GM19023 (cell line): ENCODE measurements around the gene PSMD2.
"Not testable (repeated sequence)": the region's sequence is repeated elsewhere in the genome, so short reads cannot be mapped to it uniquely, and the experiment has no call there.

Source experiments
- ATAC-seq: cut with Tn5 transposase; IDR thresholded peaks from one replicate; pipeline ENCODE4 v1.9.1; 2021; ENCODE audit warnings: mild to moderate bottlenecking, moderate library complexity; ENCODE audit not compliant: unreplicated experiment

The PSMD2 gene

DNA sequence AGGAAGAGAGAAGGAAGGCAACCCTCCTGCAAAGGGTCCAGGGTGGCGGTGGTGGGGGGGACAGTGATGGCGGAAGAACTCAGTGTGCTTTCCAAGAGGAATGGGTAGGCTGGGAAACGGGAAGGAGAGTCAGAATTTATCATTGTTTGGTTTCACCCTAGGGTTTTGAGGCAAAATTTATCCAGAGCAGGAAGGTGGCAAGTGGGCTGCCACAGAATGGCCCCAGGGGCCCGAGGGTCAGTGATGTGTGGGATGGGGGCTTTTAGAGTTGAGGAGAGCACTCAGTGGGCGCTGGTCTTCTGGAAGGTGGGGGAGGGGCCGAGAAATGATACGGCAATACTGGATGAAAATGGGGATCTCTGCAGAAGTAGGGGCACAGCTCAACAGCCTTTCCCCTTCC is 38.9 kb downstream of the PSMD2 start:
- ATAC-seq: no peak

DNA sequence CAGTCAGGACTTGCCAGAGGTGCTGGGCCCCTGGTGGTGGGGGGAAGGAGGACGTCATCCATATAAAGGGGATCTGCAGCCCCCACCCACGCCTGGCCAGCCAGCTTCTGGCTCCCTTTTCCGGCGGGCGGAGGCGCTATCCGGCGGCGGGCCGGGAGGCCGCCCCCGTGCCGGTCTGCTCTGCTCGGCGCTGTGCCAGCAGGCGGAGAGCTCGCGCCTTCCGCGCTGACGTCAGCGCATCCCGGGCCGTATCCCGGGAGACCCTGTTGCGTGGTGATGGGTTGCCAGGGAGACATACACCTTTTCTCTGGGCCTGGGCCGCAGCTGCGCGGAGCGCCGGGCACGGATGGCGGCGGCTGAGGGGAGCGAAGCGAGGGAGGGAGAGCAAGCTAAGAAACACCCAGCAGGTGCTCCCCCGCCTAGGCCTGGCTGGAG is 39.5 kb downstream of the PSMD2 start:
- no peak for ATAC-seq

DNA sequence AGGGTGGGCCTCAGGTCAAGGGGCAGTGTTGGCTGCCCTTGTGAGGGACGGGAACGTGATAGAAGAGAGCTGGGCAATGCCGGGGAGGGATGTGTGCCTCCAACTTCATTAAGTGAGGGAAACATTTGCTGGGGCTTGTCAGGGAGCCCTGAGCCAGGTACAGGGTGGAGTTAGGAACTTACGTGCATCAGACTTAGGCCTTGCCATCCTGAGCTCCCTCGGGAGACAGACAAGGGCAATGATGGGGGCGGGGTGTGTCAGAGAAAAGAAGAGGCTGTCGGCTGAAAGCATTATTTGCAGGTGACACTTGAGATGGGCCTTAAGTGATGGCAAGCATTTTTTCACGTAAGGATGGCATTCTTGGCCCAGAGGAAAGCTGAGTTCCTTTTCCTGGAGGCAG is 40.0 kb downstream of the PSMD2 start:
- no peak for ATAC-seq

DNA sequence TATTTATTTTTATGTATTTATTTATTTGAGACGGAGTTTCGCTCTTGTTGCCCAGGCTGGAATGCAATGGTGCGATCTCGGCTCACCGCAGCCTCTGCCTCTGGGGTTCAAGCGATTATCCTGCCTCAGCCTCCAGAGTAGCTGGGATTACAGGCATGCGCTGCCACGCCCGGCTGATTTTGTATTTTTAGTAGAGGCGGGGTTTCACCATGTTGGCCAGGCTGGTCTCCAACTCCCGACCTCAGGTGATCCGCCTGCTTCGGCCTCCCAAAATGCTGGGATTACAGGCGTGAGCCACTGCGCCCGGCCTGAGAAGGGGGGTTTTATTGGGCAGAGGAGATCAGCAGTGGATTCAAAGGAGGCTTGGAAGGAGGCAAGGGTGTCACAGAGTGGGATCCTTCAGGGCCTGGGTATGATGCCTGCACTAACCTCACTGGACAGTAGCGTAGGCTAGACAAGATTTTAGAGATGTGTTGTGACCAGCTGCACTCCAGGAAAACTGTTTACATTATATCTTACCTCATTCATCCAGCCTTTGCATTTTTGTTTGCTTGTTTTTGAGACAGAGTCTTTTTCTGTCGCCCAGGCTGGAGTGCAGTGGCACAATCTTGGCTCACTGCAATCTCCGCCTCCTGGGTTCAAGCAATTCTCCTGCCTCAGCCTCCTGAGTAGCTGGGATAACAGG is 40.6 kb downstream of the PSMD2 start:
- ATAC-seq: not testable (repeated sequence)

DNA sequence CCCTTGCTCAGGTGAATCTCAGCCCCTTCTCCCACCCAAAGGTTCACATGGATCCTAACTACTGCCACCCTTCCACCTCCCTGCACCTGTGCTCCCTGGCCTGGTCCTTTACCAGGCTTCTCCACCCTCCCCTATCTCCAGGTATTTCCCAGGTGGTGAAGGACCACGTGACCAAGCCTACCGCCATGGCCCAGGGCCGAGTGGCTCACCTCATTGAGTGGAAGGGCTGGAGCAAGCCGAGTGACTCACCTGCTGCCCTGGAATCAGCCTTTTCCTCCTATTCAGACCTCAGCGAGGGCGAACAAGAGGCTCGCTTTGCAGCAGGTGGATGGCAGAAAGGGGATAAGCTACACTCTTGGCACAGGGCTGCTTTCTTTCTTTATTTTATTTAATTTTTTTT is 42.9 kb downstream of the PSMD2 start:
- no peak for ATAC-seq

- ATAC-seq: no peak
Measured at GRCh38 chr3:184343200-184343876, 44.3 kb downstream of the PSMD2 start.

DNA sequence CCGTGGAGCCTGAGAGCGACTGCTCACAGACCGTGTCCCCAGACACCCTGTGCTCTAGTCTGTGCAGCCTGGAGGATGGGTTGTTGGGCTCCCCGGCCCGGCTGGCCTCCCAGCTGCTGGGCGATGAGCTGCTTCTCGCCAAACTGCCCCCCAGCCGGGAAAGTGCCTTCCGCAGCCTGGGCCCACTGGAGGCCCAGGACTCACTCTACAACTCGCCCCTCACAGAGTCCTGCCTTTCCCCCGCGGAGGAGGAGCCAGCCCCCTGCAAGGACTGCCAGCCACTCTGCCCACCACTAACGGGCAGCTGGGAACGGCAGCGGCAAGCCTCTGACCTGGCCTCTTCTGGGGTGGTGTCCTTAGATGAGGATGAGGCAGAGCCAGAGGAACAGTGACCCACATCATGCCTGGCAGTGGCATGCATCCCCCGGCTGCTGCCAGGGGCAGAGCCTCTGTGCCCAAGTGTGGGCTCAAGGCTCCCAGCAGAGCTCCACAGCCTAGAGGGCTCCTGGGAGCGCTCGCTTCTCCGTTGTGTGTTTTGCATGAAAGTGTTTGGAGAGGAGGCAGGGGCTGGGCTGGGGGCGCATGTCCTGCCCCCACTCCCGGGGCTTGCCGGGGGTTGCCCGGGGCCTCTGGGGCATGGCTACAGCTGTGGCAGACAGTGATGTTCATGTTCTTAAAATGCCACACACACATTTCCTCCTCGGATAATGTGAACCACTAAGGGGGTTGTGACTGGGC is 45.7 kb downstream of the PSMD2 start:
- no peak for ATAC-seq

GRCh38 chr3:184345317-184346144 is 46.5 kb downstream of the PSMD2 start:
- no peak for ATAC-seq

DNA sequence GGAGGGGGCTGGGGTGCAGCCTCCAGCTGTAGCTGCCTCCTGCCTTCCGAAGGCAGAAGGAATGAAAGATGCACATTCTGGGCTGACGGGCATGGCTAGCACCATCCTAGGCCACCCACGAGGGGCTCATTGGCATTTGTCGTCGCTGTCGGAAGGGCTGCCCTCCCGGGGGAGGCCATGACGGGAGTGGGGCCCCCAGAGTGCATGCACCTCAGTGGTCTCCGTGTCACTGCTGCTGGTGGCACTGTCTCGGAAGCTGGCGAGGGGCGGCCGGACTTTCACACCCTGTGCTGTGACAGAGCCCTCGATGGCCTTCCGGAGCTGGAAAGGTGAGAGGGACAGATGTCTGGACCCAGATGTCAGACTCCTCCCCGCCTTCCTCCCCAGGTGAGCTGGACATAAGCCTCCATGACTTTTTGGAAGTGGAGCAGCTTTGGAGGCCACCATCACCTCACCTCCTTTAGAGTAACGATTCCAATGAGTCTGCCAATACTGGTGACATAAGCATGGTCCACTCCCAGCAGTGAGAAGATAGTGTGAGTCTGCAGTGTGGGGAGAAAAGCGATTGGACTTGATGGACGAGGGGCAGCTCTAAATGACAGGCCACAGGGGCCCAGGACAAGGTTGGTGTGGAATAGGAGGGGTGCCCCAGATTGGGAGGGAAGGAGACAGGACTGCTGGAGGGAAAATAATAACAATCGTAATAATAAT is 47.6 kb downstream of the PSMD2 start:
- no peak for ATAC-seq

DNA sequence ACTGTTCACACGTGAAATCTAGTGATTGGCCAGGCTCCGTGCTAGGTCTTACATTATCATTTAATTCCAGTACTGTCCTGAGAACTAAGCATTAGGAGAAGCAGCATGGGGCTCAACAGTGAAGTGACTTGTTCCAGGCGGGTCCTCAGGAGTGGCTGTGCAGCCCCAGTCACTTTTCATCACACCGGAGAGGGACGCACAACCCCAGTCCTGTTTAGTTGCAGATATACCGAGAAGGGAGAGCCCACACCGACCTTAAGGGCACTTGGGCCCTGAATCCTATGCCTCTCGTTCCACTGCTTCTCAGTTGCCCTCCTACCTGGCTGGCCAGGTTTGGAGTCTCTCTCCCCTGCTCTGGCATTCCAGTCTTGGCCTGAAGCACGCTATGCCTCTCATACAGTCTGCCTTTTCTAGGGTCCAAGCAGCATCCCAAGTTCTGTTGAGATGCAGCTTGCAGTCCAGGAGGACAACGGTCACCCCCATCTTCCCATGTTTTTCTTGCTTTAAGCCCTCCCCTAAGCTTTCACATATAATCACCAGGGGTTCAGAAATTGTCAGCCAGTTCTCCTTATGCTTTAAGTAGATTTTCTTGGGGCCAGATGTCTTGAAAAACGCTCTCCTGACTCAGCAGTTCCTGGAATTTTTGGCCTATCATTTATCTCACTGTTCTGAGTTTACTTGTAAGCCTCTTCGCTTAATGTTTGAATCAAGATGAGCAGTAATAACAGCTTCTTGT is 48.4 kb downstream of the PSMD2 start:
- no peak for ATAC-seq

DNA sequence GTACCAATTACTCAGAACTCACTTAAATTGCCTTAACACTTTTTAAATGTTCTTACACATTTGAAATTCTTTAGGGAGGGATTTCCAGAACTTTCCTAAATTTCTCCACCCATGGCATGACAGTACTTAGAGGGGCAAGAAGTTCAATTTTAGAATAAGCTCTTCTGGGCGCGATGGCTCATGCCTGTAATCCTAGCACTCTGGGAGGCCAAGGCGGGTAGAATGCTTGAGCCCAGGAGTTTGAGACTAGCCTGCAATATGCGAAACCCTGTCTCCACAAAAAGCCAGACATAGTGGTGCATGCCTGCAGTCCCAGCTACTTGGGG is 49.0 kb downstream of the PSMD2 start:
- no peak for ATAC-seq

DNA sequence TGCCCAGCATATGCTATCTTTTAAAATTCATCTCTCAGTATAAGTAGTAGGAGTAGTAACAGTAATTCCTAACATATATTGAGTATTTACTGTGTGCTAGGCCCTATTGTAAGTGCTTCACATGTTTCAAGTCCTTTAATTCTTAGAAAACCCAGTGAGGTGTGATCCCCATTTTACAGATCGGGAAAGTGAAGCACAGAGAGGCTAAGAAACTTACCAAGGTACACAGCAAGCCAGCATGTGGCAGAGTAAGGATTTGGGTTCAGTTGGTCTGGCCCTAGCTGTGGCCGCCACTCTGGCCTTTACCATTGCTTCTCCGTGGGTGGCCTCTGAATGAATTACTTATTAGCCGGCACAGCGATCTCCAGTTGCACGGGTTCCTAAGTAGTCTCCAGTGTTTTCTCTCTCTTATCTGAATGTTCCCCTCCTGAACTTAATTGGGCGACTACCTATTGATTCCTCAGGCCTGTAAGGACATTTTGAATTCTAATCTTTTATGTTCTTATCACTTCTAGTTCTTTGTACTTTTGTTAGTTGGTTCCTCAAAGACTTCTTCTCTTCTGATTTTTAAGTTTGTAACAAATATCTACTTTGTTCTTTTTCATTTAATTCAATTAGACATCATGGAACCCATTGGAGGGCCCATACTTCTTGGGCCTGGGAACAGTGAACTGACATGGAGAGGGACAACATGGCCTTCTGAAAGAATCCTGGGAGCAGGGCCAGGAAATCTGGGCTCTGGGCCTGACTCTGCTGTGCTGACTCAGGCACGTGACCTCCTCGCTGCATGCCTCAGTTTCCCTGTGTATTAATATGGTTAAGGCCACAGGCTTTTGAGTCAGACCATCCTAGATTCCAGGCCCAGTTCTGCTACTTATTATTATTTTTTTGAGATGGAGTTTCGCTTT is 50.8 kb downstream of the PSMD2 start:
- ATAC-seq: no peak

- ATAC-seq: no peak
Measured at GRCh38 chr3:184350618-184351017, 51.6 kb downstream of the PSMD2 start.

- no peak for ATAC-seq
Measured at GRCh38 chr3:184351511-184352148, 52.6 kb downstream of the PSMD2 start.

DNA sequence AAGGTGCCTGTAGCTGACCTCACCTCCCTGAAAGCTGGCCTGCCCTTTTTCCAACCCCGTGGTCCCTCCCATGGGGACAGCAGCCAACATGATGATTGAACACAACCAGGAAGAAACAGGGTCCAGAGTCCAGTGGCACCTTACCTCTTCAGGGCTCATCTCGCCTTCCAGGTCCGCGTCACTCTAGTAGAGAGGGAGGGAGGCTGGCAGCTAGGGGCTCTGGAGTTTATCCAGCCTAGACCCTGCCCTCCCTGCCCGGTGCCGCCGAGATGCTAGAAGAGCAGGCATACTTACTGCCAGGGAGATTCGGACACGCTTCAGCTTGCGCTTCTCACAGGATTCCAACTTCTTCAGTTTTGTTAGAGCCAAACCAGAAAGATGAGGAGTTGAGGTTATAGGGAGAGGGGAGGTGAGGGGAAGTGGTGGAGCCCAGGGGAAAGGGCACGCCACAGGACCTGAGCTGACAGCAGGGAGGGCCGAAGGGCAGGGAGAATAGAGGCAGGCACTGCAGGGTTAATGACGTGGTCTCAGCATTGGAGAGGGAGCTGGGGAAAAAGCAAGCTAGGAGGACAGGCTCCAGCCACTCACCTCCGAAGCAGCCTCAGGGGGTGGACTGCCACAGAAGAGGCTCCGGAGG is 53.2 kb downstream of the PSMD2 start:
- no peak for ATAC-seq

DNA sequence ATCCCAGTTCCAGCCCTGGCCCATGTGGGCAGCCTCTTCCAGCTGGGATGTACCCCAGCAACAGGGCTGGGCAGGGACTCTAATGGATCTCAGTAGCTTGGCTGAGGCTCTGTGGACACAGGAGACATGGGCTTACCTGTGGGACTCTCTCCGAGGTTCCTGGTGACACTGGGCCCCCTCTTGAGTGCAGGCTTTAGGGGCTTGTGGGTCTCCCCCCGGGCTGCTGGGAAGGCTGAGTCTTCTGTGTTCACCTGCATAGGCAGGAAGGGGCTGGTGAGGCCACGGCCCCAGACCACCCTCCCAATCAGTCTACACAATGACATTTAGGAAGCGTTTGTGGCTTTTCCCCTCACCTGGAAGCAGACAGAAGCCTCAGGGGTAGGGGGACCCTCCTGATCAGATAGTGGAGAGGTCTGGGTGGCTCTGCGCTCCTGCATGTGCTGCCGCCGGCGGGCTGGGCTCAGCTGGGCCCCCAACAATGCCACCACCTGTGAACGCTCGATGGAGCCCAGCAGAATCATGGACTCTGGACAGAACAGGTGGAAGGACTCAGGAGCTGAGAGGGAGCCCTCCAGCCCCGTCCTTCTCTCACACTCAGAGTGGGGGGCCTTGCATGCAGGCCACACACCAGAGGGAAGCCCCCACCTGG is 54.0 kb downstream of the PSMD2 start:
- no peak for ATAC-seq

- no peak for ATAC-seq
Measured at GRCh38 chr3:184353546-184353941, 54.5 kb downstream of the PSMD2 start.
